HFFc6 (cell line): Measurements from ENCODE around the gene BSDC1. TPM values are rescaled to one million over a fixed set of nuclear protein-coding genes. Genes with fewer than 3 reads are reported as not detected.
"Not testable (repeated sequence)": the region's sequence is repeated elsewhere in the genome, so short reads cannot be mapped to it uniquely, and the experiment has no call there.

ENCODE experiments used
- DNase-seq: peaks from one replicate; pipeline ENCODE4 v3.0.0-alpha.2; 2018
- H3K27ac Mint-ChIP-seq: 2 replicates; pipeline ENCODE4 v1.8.0; 2020; ENCODE audit warnings: mild to moderate bottlenecking, mixed read lengths
- H3K27me3 Mint-ChIP-seq: 2 replicates; pipeline ENCODE4 v1.8.0; 2021; ENCODE audit warnings: mild to moderate bottlenecking, moderate library complexity, mixed read lengths; ENCODE audit not compliant: insufficient read depth
- H3K36me3 Mint-ChIP-seq: 2 replicates; pipeline ENCODE4 v1.8.0; 2021; ENCODE audit warnings: low read depth, mixed read lengths
- H3K4me1 Mint-ChIP-seq: 2 replicates; pipeline ENCODE4 v1.8.0; 2020; ENCODE audit warnings: low read depth, mixed read lengths
- H3K4me3 Mint-ChIP-seq: 2 replicates; pipeline ENCODE4 v1.8.0; 2020; ENCODE audit warnings: mild to moderate bottlenecking, moderate library complexity, mixed read lengths
- H3K9me3 Mint-ChIP-seq: 2 replicates; pipeline ENCODE4 v1.8.0; 2020; ENCODE audit warnings: mild to moderate bottlenecking, mixed read lengths
- total RNA-seq, 6 experiments: library from RNA; stranded (reverse); fragmentation: NEBNext Ultra II Directional; extraction: Animal tissue kit (Norgen Biotek cat#: 25700); gene quantifications; 2 replicates in 1 of 6; 3 replicates in 5 of 6; pipeline ENCODE4 v1.2.3, GENCODE V29; 2021
- TF ChIP-seq, protein P1 (sequence below): fragments of 200-600 bp; sonication (generic); IDR thresholded peaks from 2 replicates; pipeline ENCODE4 v1.5.0; 2021; ENCODE audit warnings: antibody characterized with exemption, mild to moderate bottlenecking

The BSDC1 gene
- total RNA-seq, 6 experiments from 2014 or later: 52.9 to 65.5 (median 60.1) TPM

DNA sequence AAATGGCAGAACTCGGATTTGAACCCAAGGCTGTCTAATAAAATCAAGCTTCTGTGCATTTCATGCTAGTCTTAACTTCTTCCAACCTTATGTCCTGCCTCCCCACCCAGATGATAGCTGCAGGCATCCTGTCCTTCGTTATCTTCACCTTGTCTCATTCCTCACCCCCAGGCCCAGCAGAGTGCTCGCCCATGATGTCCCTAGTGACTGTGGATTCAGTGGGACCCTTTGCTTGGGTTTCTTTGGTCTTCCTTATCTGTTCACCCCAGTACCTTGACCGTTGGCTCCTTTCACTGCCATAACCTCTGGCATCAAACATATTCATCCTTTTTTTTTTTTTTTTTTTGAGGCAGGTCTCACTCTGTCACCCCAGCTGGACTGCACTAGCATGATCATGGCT, 5.6 kb upstream of the BSDC1 start:
- no peaks in the 10 kb centered on the region; the same call in 1 of the 2 replicates for H3K27me3 Mint-ChIP-seq
- H3K27ac Mint-ChIP-seq: no peak overlapping the region
- TF ChIP-seq, protein P1, sequence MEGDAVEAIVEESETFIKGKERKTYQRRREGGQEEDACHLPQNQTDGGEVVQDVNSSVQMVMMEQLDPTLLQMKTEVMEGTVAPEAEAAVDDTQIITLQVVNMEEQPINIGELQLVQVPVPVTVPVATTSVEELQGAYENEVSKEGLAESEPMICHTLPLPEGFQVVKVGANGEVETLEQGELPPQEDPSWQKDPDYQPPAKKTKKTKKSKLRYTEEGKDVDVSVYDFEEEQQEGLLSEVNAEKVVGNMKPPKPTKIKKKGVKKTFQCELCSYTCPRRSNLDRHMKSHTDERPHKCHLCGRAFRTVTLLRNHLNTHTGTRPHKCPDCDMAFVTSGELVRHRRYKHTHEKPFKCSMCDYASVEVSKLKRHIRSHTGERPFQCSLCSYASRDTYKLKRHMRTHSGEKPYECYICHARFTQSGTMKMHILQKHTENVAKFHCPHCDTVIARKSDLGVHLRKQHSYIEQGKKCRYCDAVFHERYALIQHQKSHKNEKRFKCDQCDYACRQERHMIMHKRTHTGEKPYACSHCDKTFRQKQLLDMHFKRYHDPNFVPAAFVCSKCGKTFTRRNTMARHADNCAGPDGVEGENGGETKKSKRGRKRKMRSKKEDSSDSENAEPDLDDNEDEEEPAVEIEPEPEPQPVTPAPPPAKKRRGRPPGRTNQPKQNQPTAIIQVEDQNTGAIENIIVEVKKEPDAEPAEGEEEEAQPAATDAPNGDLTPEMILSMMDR: no peak
- no peaks in the 10 kb centered on the region for H3K36me3 Mint-ChIP-seq
- DNase-seq: no peak
- H3K4me3 Mint-ChIP-seq: no peak overlapping the region
- peaks cover 29% of the 10 kb centered on the region for H3K4me1 Mint-ChIP-seq
- no peaks in the 10 kb centered on the region for H3K9me3 Mint-ChIP-seq

DNA sequence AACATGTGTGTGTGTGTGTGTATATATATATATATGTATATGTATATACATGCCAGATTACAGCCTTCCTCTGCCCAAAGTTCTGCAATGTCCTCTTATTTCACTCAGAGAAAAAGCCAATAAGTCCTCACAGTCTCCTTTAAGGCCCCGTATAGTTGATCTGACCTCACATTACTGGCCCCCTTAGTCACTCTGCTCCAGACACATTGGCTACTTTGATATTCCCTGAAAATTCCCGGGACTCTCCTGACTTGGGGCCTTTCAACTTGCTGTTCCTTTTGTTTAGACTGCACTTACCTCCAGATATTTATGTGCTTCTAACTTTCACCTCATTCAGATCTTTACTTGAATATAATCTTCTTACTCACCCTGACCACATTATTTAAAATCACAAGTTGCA, 4.2 kb upstream of the BSDC1 start:
- peaks cover 32% of the 10 kb centered on the region for H3K4me1 Mint-ChIP-seq
- no peak overlapping the region for H3K4me3 Mint-ChIP-seq
- peak overlapping the region; percentile 43 for H3K27ac Mint-ChIP-seq
- TF ChIP-seq, protein P1: no peak
- H3K36me3 Mint-ChIP-seq: peaks cover 8% of the 10 kb centered on the region; the same call in 1 of the 2 replicates
- no peaks in the 10 kb centered on the region for H3K9me3 Mint-ChIP-seq
- DNase-seq: peak; percentile 24
- H3K27me3 Mint-ChIP-seq: no peaks in the 10 kb centered on the region; the same call in 1 of the 2 replicates

DNA sequence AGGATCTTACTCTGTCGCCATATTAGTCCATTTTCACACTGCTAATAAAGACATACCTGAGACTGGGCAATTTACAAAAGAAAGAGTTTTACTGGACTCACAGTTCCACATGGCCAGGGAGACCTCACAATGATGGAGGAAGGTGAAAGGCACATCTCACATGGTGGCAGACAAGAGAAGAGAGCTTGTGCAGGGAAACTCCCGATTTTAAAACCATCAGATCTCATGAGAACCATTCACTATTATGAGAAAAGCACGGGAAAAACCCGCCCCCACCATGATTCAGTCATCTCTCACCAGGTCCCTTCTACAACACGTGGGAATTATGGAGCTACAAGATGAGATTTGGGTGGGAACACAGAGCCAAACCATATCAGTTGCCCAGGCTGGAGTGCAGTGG, 2.3 kb upstream of the BSDC1 start:
- H3K4me3 Mint-ChIP-seq, H3K27ac Mint-ChIP-seq, H3K27me3 Mint-ChIP-seq, DNase-seq, H3K9me3 Mint-ChIP-seq: not testable (repeated sequence)
- Mint-ChIP-seq H3K36me3 (peaks cover 12% of the 10 kb centered on the region; the same call in 1 of the 2 replicates), H3K4me1 (peaks cover 38% of the 10 kb centered on the region)

DNA sequence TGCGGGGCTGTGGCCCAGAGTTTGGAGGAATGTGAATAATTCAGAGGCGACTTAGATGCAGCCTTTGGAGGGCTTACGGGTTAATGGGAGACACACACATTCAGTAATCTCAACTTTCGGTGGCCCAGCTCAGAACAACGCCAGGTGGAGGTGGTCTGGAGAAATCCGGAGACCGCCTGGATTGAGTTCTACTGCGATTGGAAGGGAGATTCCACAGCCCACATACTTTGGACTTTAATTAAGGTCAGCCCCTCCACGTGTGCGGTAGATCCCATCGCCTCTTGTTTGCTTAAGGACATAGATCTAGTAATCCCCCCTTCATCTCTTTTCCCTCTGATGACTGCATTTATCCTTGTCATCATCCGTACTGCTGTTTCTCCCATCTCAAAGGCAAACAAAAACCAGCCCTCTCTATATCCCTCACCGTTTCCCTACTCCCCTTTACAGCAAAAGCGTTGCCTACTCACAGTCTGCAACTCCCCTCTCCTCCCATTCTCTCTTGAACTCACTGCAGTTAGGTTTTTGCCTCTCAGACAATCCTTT, 720 bp upstream of the BSDC1 start:
- Mint-ChIP-seq H3K27ac (peak overlapping the region; percentile 97), H3K4me1 (peaks cover 28% of the 10 kb centered on the region), H3K9me3 (no peaks in the 10 kb centered on the region), H3K27me3 (no peaks in the 10 kb centered on the region; the same call in 1 of the 2 replicates), H3K36me3 (peaks cover 12% of the 10 kb centered on the region; the same call in 1 of the 2 replicates), H3K4me3 (peak overlapping the region; percentile 97)
- no peak for DNase-seq
- TF ChIP-seq, protein P1: no peak

DNA sequence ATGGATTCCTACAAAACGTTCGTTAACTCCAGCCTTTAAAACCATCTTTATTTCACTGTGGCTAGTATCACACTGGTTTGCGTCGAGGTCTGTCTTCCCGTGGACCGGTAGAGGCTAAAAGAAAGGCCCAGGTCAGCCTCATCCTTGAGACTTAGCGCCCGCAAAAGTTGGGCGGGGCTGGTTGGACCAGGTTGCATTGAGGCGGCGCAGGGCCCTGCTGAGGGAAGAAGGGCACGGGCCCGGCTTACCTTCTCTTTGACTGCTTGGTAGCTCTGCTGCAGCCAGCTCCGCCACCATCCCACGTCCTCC, 455 bp downstream of the BSDC1 start:
- DNase-seq: peak; percentile 19
- TF ChIP-seq, protein P1: no peak
- peaks cover 24% of the 10 kb centered on the region for H3K4me1 Mint-ChIP-seq
- H3K27ac Mint-ChIP-seq: peak overlapping the region; percentile 97
- H3K9me3 Mint-ChIP-seq: no peaks in the 10 kb centered on the region
- peak overlapping the region; percentile 97 for H3K4me3 Mint-ChIP-seq
- no peaks in the 10 kb centered on the region for H3K27me3 Mint-ChIP-seq
- H3K36me3 Mint-ChIP-seq: peaks cover 12% of the 10 kb centered on the region; the same call in 1 of the 2 replicates

DNA sequence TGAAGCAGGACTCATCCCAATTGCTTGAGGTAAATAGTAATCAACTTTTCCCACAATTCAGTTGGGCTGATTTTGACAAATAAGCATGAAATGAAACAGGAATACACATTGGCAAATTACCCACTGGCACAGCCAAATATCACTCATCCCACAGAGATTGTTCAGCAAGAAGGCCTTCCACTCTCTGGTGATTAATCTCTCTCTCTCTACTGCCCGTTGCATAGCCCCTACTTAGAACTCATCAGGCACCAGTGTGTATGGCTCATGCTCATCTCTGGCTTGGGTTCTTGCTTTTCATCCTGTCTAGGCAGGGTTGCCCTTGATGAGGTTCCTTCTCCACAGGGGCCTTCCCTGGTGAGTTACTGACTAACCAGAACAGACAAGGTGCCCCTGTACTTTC, 1.1 kb downstream of the BSDC1 start:
- Mint-ChIP-seq H3K27me3 (no peaks in the 10 kb centered on the region), H3K27ac (peak overlapping the region; percentile 97), H3K4me3 (peak overlapping the region; percentile 97), H3K36me3 (peaks cover 12% of the 10 kb centered on the region; the same call in 1 of the 2 replicates), H3K4me1 (peaks cover 17% of the 10 kb centered on the region), H3K9me3 (no peaks in the 10 kb centered on the region)
- DNase-seq: peak; percentile 47
- TF ChIP-seq, protein P1: no peak
